Trophoblast cell (in vitro differentiated cells and primary cell): Measurements from ENCODE around the gene KCTD2.
"Not testable (repeated sequence)": the region's sequence is repeated elsewhere in the genome, so short reads cannot be mapped to it uniquely, and the experiment has no call there.

Source experiments
- DNase-seq, 2 donors: peaks; one replicate each; pipeline ENCODE4 v3.0.0-alpha.2; 2016
- H2AFZ ChIP-seq: 2 replicates; pipeline ENCODE4 v1.6.1; 2013; ENCODE audit warnings: low read length, moderate library complexity, mild to moderate bottlenecking; ENCODE audit not compliant: insufficient read depth, poor library complexity
- H2AK5ac ChIP-seq: 2 replicates; pipeline ENCODE4 v1.6.1; 2013; ENCODE audit warnings: mild to moderate bottlenecking, low read length
- H2BK120ac ChIP-seq: 2 replicates; pipeline ENCODE4 v1.6.1; 2013; ENCODE audit warnings: low read length, mild to moderate bottlenecking, moderate library complexity; ENCODE audit not compliant: insufficient read depth, poor library complexity
- H2BK12ac ChIP-seq: 2 replicates; pipeline ENCODE4 v1.6.1; 2013; ENCODE audit warnings: mild to moderate bottlenecking, low read length, moderate library complexity
- H2BK5ac ChIP-seq: 2 replicates; pipeline ENCODE4 v1.6.1; 2013; ENCODE audit warnings: low read length, low read depth, moderate library complexity, mild to moderate bottlenecking; ENCODE audit not compliant: poor library complexity
- H3K14ac ChIP-seq: 2 replicates; pipeline ENCODE4 v1.6.1; 2013; ENCODE audit warnings: mild to moderate bottlenecking, low read length
- H3K18ac ChIP-seq: 2 replicates; pipeline ENCODE4 v1.6.1; 2013; ENCODE audit warnings: mild to moderate bottlenecking, low read length
- H3K23ac ChIP-seq: 2 replicates; pipeline ENCODE4 v1.6.1; 2013; ENCODE audit warnings: low read length
- H3K27ac ChIP-seq: 2 replicates; pipeline ENCODE4 v1.5.1; 2013; ENCODE audit warnings: low read depth, mild to moderate bottlenecking, inconsistent platforms, low read length, moderate library complexity
- H3K27me3 ChIP-seq: 2 replicates; pipeline ENCODE4 v1.6.1; 2013; ENCODE audit warnings: inconsistent platforms, mild to moderate bottlenecking, low read length, moderate library complexity; ENCODE audit not compliant: insufficient read depth
- H3K36me3 ChIP-seq, 2 experiments: 1 replicate in 1 of 2; 2 replicates in 1 of 2; pipeline ENCODE4 v1.6.1; 2013; ENCODE audit warnings: low read length in 2 of 2, mild to moderate bottlenecking in 2 of 2, moderate library complexity in 1 of 2; ENCODE audit not compliant: insufficient read depth in 2 of 2, control insufficient read depth in 1 of 2
- H3K4ac ChIP-seq: 2 replicates; pipeline ENCODE4 v1.6.1; 2013; ENCODE audit warnings: low read depth, mild to moderate bottlenecking, low read length, moderate library complexity
- H3K4me1 ChIP-seq, 2 experiments: 1 replicate in 1 of 2; 2 replicates in 1 of 2; pipeline ENCODE4 v1.6.1; 2013; ENCODE audit warnings: low read length in 2 of 2, mild to moderate bottlenecking in 2 of 2, moderate library complexity in 1 of 2; ENCODE audit not compliant: insufficient read depth in 2 of 2, control insufficient read depth in 1 of 2
- H3K4me2 ChIP-seq: 2 replicates; pipeline ENCODE4 v1.6.1; 2013; ENCODE audit warnings: inconsistent platforms, mild to moderate bottlenecking, low read length, moderate library complexity
- H3K4me3 ChIP-seq: 2 replicates; pipeline ENCODE4 v1.5.1; 2013; ENCODE audit warnings: mild to moderate bottlenecking, low read depth, low read length, inconsistent platforms
- H3K79me1 ChIP-seq: one replicate; pipeline ENCODE4 v1.6.1; 2013; ENCODE audit warnings: low read length
- H3K79me2 ChIP-seq: 2 replicates; pipeline ENCODE4 v1.6.1; 2013; ENCODE audit warnings: low read length, mild to moderate bottlenecking; ENCODE audit not compliant: control insufficient read depth, insufficient read depth, poor library complexity
- H3K9ac ChIP-seq: 2 replicates; pipeline ENCODE4 v1.6.1; 2013; ENCODE audit warnings: mild to moderate bottlenecking, low read length
- H3K9me3 ChIP-seq: 2 replicates; pipeline ENCODE4 v1.6.1; 2013; ENCODE audit warnings: low read depth, mild to moderate bottlenecking, control low read depth, inconsistent platforms, low read length; ENCODE audit not compliant: insufficient read depth
- H4K12ac ChIP-seq: 2 replicates; pipeline ENCODE4 v1.6.1; 2013; ENCODE audit warnings: low read depth, mild to moderate bottlenecking, low read length, moderate library complexity
- H4K8ac ChIP-seq: 2 replicates; pipeline ENCODE4 v1.6.1; 2013; ENCODE audit warnings: low read depth, mild to moderate bottlenecking, low read length, moderate library complexity
- H4K91ac ChIP-seq: one replicate; pipeline ENCODE4 v1.6.1; 2013; ENCODE audit warnings: low read depth, mild to moderate bottlenecking, low read length, moderate library complexity
- WGBS: extraction: QIAGEN DNeasy Blood & Tissue Kit; methylation state at CpG from one replicate; pipeline ENCODE4 v1.1.7; 2013; ENCODE audit warnings: missing lambda C conversion rate; ENCODE audit not compliant: insufficient read length, insufficient coverage; ENCODE audit errors: extremely low coverage; 5-methylcytosine and 5-hydroxymethylcytosine counted together

KCTD2 gene

DNA sequence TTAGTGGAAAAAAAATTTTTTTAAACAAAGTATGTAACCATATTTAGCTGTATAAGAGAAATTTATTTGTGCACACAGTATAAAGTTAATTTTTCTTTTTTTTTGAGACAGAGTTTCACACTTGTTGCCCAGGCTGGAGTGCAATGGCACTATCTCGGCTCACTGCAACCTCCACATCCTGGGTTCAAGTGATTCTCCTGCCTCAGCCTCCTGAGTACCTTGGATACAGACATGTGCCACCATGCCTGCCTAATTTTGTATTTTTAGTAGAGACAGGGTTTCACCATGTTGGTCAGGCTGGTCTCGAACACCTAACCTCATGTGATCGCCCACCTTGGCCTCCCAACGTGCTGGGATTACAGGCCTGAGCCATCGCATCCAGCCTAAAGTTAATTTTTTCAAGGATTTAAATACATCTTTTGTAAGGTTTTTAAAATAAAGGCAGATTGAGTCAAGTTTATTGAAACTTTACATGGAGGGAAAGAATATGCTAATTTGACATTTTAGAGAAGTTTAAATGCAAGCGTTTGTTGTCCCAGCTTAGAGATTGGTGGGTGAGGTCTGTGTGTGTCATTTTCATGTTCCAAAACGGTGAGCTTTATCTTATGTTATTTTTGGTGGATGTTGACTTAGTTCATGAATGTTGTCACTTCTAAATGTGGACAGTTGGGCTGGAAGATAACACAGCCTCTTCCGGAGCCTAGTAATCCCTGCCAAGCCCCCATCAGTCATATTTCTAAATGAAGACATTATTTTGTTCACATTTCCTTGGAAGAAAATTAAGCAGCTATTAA lies 24.6 kb downstream of the KCTD2 start:
- H2BK120ac ChIP-seq, H3K4me3 ChIP-seq, DNase-seq, H2BK5ac ChIP-seq, H3K27me3 ChIP-seq, H2BK12ac ChIP-seq, H3K9ac ChIP-seq, H3K9me3 ChIP-seq, H3K36me3 ChIP-seq, H3K4ac ChIP-seq, H3K27ac ChIP-seq, H3K18ac ChIP-seq, H3K79me1 ChIP-seq, H3K23ac ChIP-seq, H3K4me2 ChIP-seq, H3K14ac ChIP-seq, H3K79me2 ChIP-seq, H3K4me1 ChIP-seq, H2AFZ ChIP-seq, H4K12ac ChIP-seq, H2AK5ac ChIP-seq, H4K8ac ChIP-seq, H4K91ac ChIP-seq: not testable (repeated sequence)
- WGBS = no CpG with 5 or more reads among the region's 8 CpGs

DNA sequence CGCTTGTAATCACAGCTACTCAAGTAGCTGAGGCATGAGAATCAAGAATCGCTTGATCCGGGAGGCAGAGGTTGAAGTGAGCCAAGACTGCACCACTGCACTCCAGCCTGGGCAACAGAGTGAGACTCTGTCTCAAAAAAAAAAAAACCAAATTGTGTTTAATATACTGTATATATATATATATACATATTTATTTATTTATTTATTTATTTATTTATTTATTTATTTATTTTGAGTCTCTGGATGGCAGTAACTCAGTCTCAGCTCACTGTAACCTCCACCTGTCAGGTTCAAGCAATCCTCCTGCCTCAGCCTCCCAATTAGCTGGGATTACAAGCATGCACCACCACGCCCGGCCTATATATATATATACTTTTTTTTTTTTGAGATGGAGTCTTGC lies 25.9 kb downstream of the KCTD2 start:
- not testable (repeated sequence) for H2BK120ac ChIP-seq, DNase-seq, H2BK5ac ChIP-seq, H4K8ac ChIP-seq, H3K36me3 ChIP-seq, H2BK12ac ChIP-seq, H2AK5ac ChIP-seq, H3K4ac ChIP-seq, H3K23ac ChIP-seq, H3K4me3 ChIP-seq, H3K79me2 ChIP-seq, H3K27me3 ChIP-seq, H4K12ac ChIP-seq, H3K9ac ChIP-seq, H3K18ac ChIP-seq, H2AFZ ChIP-seq, H3K79me1 ChIP-seq, H3K4me2 ChIP-seq, H3K14ac ChIP-seq, H4K91ac ChIP-seq, H3K9me3 ChIP-seq, H3K27ac ChIP-seq
- H3K4me1 ChIP-seq = peaks cover 9 to 11% of the 10 kb centered on the region in 2 experiments
- no CpG with 5 or more reads among the region's 5 CpGs for whole genome bisulfite sequencing

DNA sequence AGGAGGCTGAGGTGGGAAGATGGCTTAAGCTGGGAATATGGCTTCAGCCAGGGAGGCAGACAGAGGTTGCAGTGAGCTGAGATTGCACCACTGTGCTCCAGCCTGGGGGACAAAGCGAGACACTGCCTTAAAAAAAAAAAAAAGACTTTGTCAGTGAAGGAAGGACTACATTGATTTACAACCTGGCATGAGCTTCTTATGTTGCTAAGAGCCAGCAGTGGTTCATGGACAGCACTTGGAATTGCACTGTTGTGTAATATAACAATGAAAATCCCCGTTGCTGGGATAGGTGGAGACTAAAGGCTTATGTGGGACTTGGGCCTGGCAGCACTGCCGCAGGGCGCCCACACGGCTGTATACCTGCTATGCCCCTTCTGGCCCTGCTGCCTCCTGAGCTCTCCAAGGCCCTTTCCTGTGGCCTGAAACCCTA lies 26.6 kb downstream of the KCTD2 start:
- H4K91ac ChIP-seq = no peak overlapping the region

DNA sequence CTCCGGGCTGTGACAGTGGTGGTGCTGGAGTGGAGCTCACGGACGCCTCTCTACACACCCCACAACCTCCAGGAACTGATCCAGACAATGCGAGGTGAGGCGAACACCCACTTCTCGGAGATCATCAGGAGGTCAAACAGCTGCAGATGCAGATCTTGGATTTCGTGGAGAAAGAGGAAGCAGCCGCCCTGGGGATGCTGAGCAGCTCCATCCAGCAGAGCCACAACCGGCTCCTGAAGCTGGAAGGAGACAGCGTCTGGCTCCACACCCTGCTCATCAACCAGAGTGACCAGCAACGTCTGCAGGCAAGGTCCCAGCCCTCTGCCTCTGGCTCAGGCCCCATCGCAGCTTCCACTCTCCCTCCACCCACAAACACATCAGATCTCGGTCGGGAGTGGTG lies 27.5 kb downstream of the KCTD2 start:
- Histone ChIP-seq H3K4me3 (no peak overlapping the region), H3K27me3 (no peaks in the 10 kb centered on the region), H4K8ac (no peak overlapping the region), H3K4ac (no peak overlapping the region), H3K23ac (no peak overlapping the region), H2AK5ac (no peak overlapping the region), H4K91ac (no peak overlapping the region), H3K79me1 (peaks cover 18% of the 10 kb centered on the region), H3K9me3 (no peaks in the 10 kb centered on the region), H3K9ac (no peak overlapping the region), H2BK120ac (no peak overlapping the region), H4K12ac (no peak overlapping the region), H3K36me3 (no peaks in the 10 kb centered on the region), H3K14ac (no peak overlapping the region), H3K18ac (no peak overlapping the region), H3K79me2 (peaks cover 2% of the 10 kb centered on the region), H2BK12ac (no peak overlapping the region), H3K4me2 (no peak overlapping the region), H3K4me1 (peaks cover 23 to 28% of the 10 kb centered on the region in 2 experiments), H2BK5ac (no peak overlapping the region), H3K27ac (no peak overlapping the region), H2AFZ (no peak overlapping the region)
- WGBS = no CpG with 5 or more reads among the region's 14 CpGs
- no peak for DNase-seq

More for the DNA sequence above, 26.6 kb downstream of the KCTD2 start:
- Histone ChIP-seq H3K4me2 (no peak overlapping the region), H4K8ac (no peak overlapping the region), H3K27ac (no peak overlapping the region), H3K9me3 (no peaks in the 10 kb centered on the region), H3K4me3 (no peak overlapping the region), H2AFZ (no peak overlapping the region), H2BK12ac (no peak overlapping the region), H3K14ac (no peak overlapping the region), H2AK5ac (no peak overlapping the region), H4K12ac (no peak overlapping the region), H3K4ac (no peak overlapping the region), H2BK5ac (no peak overlapping the region), H3K9ac (no peak overlapping the region), H3K79me2 (peaks cover 2% of the 10 kb centered on the region), H3K36me3 (no peaks in the 10 kb centered on the region), H2BK120ac (no peak overlapping the region), H3K79me1 (peaks cover 13% of the 10 kb centered on the region), H3K4me1 (peaks cover 16 to 19% of the 10 kb centered on the region in 2 experiments), H3K18ac (no peak overlapping the region), H3K27me3 (no peaks in the 10 kb centered on the region), H3K23ac (no peak overlapping the region)
- WGBS = no CpG with 5 or more reads among the region's 5 CpGs
- no peak for DNase-seq
